Endothelial cell of umbilical vein (primary cell): Measurements from ENCODE around the gene UVSSA. TPM values are rescaled to one million over a fixed set of nuclear protein-coding genes. Genes with fewer than 3 reads are reported as not detected.
"Not testable (repeated sequence)": the region's sequence is repeated elsewhere in the genome, so short reads cannot be mapped to it uniquely, and the experiment has no call there.

Experiments used
- BruUV-seq: library from RNA; stranded (reverse); fragments of 400-500 nt; replicated peaks from 2 replicates; lab custom pipeline; 2021; lab: Mats Ljungman, UMichigan
- CTCF ChIA-PET: fragments of 300-600, 350-600 bp; sonication (Branson Sonifier 250); formaldehyde crosslinking; loops from one replicate; lab custom pipeline; 2021; ENCODE audit warnings: antibody characterized with exemption, inconsistent platforms; lab: Charles Lee
- POLR2A ChIA-PET: fragments of 300-600, 350-600 bp; sonication (Branson Sonifier 250); formaldehyde crosslinking; loops from one replicate; lab custom pipeline; 2021; ENCODE audit warnings: antibody characterized with exemption, inconsistent platforms; lab: Charles Lee
- DNase-seq: peaks from one replicate; pipeline ENCODE4 v3.0.0-alpha.2; 2011; ENCODE audit warnings: low read depth, low spot score
- FAIRE-seq: peaks from 2 replicates; lab custom pipeline; 2011; peaks lifted over from hg19 to GRCh38; lab: Jason Lieb, UNC
- H2AFZ ChIP-seq: 2 replicates; pipeline ENCODE4 v1.6.0; 2012; ENCODE audit warnings: low read depth, low read length, control low read depth, inconsistent platforms
- H3K27ac ChIP-seq: 2 replicates; pipeline ENCODE4 v1.5.1; 2011; ENCODE audit warnings: low read depth, mild to moderate bottlenecking, control low read depth, low read length, moderate library complexity; ENCODE audit not compliant: insufficient read depth
- H3K27me3 ChIP-seq, 2 experiments: 2 replicates each; pipeline versions ENCODE4 v1.6.0 to v1.6.1; 2011; ENCODE audit warnings: low read length in 2 of 2, mixed read lengths in 1 of 2; ENCODE audit not compliant: control insufficient read depth in 2 of 2, insufficient read depth in 2 of 2
- H3K36me3 ChIP-seq, 2 experiments: 2 replicates in 1 of 2; 3 replicates in 1 of 2; pipeline ENCODE4 v1.5.1; 2011; ENCODE audit warnings: low read length in 2 of 2, mild to moderate bottlenecking in 1 of 2, moderate library complexity in 1 of 2; ENCODE audit not compliant: control insufficient read depth in 2 of 2, insufficient read depth in 2 of 2; ENCODE audit errors: extremely low read depth in 1 of 2
- H3K4me1 ChIP-seq: 3 replicates; pipeline ENCODE4 v1.5.1; 2011; ENCODE audit warnings: mild to moderate bottlenecking, low read length; ENCODE audit not compliant: control insufficient read depth, insufficient read depth; ENCODE audit errors: extremely low read depth
- H3K4me2 ChIP-seq: 2 replicates; pipeline ENCODE4 v1.6.1; 2011; ENCODE audit warnings: low read length, control low read depth, mixed read lengths; ENCODE audit not compliant: insufficient read depth
- H3K4me3 ChIP-seq, 3 experiments: fragments of 200-600 bp in 1 of 3; sonication (generic), shearing (Covaris generic) in 1 of 3; replicated peaks in 1 of 3; 2 replicates each; pipeline ENCODE4 v1.5.1; 2011 to 2016; ENCODE audit warnings: control low read depth in 3 of 3, low read length in 3 of 3, mild to moderate bottlenecking in 2 of 3, inconsistent platforms in 1 of 3, low read depth in 1 of 3, moderate library complexity in 1 of 3; ENCODE audit not compliant: insufficient read depth in 1 of 3
- H3K79me2 ChIP-seq: 2 replicates; pipeline ENCODE4 v1.6.0; 2012; ENCODE audit warnings: low read length, inconsistent platforms; ENCODE audit not compliant: control insufficient read depth, insufficient read depth
- H3K9ac ChIP-seq: replicated peaks from 2 replicates; pipeline ENCODE3; 2011; ENCODE audit warnings: low read length, control low read depth; ENCODE audit not compliant: insufficient read depth; ENCODE audit errors: extremely low read depth
- H3K9me1 ChIP-seq: replicated peaks from 3 replicates; pipeline ENCODE4 v1.6.0; 2011; ENCODE audit warnings: mild to moderate bottlenecking, low read length; ENCODE audit not compliant: control insufficient read depth, insufficient read depth; ENCODE audit errors: extremely low read depth
- H3K9me3 ChIP-seq: replicated peaks from 2 replicates; pipeline ENCODE4 v1.5.1; 2012; ENCODE audit warnings: low read length, inconsistent platforms; ENCODE audit not compliant: control insufficient read depth, insufficient read depth
- H4K20me1 ChIP-seq: replicated peaks from 2 replicates; pipeline ENCODE3; 2011; ENCODE audit warnings: mild to moderate bottlenecking, low read length; ENCODE audit not compliant: control insufficient read depth, insufficient read depth; ENCODE audit errors: extremely low read depth
- EZH2 ChIP-seq: IDR thresholded peaks from 2 replicates; pipeline ENCODE4 v1.6.1; 2012; ENCODE audit warnings: borderline replicate concordance, low read depth, mild to moderate bottlenecking, moderate library complexity, low read length, inconsistent platforms; ENCODE audit not compliant: severe bottlenecking
- FOS ChIP-seq: IDR thresholded peaks from 2 replicates; pipeline ENCODE4 v1.6.1; 2011; ENCODE audit warnings: mild to moderate bottlenecking, low read length, moderate library complexity, borderline replicate concordance; ENCODE audit not compliant: insufficient read depth
- GATA2 ChIP-seq: IDR thresholded peaks from 2 replicates; pipeline ENCODE4 v1.7.0; 2011; ENCODE audit warnings: low read depth, mild to moderate bottlenecking, moderate library complexity, mixed read lengths, low read length; ENCODE audit not compliant: insufficient read length, insufficient read depth
- JUN ChIP-seq: IDR thresholded peaks from 2 replicates; pipeline ENCODE4 v1.6.1; 2011; ENCODE audit warnings: borderline replicate concordance, low read depth; ENCODE audit not compliant: insufficient read length, insufficient read depth
- MYC ChIP-seq: IDR thresholded peaks from one replicate; pipeline ENCODE4 v1.6.1; 2011; ENCODE audit warnings: mild to moderate bottlenecking, low read depth, low read length
- POLR2A ChIP-seq: IDR thresholded peaks from 2 replicates; pipeline ENCODE4 v1.6.1; 2012; ENCODE audit warnings: low read depth, mild to moderate bottlenecking, control low read depth, low read length
- POLR2AphosphoS5 ChIP-seq: IDR thresholded peaks from 2 replicates; pipeline ENCODE4 v1.6.1; 2012; ENCODE audit warnings: low read depth, mild to moderate bottlenecking, control low read depth, low read length, moderate library complexity; ENCODE audit not compliant: insufficient read depth
- dilution Hi-C: fragments of 300-500 bp; cut with MboI; formaldehyde crosslinking; loops from one replicate; pipeline ENCODE4 v1.15.0; 2019; ENCODE audit warnings: low sequenced_read_pairs; ENCODE audit not compliant: extremely low pct_ligation_motif_present
- intact Hi-C: fragments of 100-400 bp; cut with micrococcal nuclease; formaldehyde crosslinking; loops from one replicate; pipeline ENCODE4 v1.10.0; 2022
- polyA plus RNA-seq, 4 experiments: library from polyadenylated mRNA; depleted of rRNA in 3 of 4; stranded (reverse) in 3 of 4; unstranded in 1 of 4; fragments of >200 nt; gene quantifications; 2 replicates each; pipeline versions ENCODE4 v1.2.1 to v1.2.3, GENCODE V29; 2011 to 2012; ENCODE audit warnings: missing spikeins in 1 of 4
- total RNA-seq: library from RNA; stranded (reverse); gene quantifications from 2 replicates; pipeline ENCODE4 v1.2.3, GENCODE V29; 2021
- TF ChIP-seq, protein P1 (sequence below): IDR thresholded peaks from 2 replicates; pipeline ENCODE4 v1.6.1; 2011; ENCODE audit not compliant: insufficient read depth, insufficient read length
- TF ChIP-seq, protein P2 (sequence below), 2 donors: IDR thresholded peaks; 1 replicate in 1 of 2; 2 replicates in 1 of 2; pipeline ENCODE4 v1.5.1; 2011; ENCODE audit warnings: low read length in 2 of 2, mild to moderate bottlenecking in 2 of 2, moderate library complexity in 2 of 2, control low read depth in 1 of 2, inconsistent platforms in 1 of 2, low read depth in 1 of 2; ENCODE audit not compliant: insufficient read depth in 1 of 2; ENCODE audit errors: extremely low read depth in 1 of 2

UVSSA gene
- total and polyA plus RNA-seq, 2 donors (not counting 3 experiments of a cell fraction or from before 2014, with no cell fraction given): 7.1 to 14.9 TPM

- Histone ChIP-seq H2AFZ (no peak overlapping the region), H3K9me3 (no peaks in the 10 kb centered on the region), H3K9me1 (no peaks in the 10 kb centered on the region), H3K27ac (no peak overlapping the region), H4K20me1 (no peaks in the 10 kb centered on the region), H3K9ac (no peak overlapping the region), H3K4me3 (no peak overlapping the region), H3K27me3 (no peaks in the 10 kb centered on the region), H3K4me1 (peaks cover under 1% of the 10 kb centered on the region), H3K36me3 (peaks cover 6 to 36% of the 10 kb centered on the region in 2 experiments), H3K4me2 (no peak overlapping the region), H3K79me2 (no peaks in the 10 kb centered on the region)
- no TSS peak for BruUV-seq
- intact Hi-C loops: no loop called here
- dilution Hi-C loops: no loop called here
- DNase-seq: no peak
- ChIA-PET CTCF (no interaction called here), POLR2A (no interaction called here)
- FAIRE-seq: no peak
- TF ChIP-seq GATA2 (no peak), JUN (no peak), POLR2A (no peak), FOS (no peak), MYC (no peak), EZH2 (no peak), POLR2AphosphoS5 (no peak)
- TF ChIP-seq, protein P1, sequence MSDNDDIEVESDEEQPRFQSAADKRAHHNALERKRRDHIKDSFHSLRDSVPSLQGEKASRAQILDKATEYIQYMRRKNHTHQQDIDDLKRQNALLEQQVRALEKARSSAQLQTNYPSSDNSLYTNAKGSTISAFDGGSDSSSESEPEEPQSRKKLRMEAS: no peak
- TF ChIP-seq, protein P2, sequence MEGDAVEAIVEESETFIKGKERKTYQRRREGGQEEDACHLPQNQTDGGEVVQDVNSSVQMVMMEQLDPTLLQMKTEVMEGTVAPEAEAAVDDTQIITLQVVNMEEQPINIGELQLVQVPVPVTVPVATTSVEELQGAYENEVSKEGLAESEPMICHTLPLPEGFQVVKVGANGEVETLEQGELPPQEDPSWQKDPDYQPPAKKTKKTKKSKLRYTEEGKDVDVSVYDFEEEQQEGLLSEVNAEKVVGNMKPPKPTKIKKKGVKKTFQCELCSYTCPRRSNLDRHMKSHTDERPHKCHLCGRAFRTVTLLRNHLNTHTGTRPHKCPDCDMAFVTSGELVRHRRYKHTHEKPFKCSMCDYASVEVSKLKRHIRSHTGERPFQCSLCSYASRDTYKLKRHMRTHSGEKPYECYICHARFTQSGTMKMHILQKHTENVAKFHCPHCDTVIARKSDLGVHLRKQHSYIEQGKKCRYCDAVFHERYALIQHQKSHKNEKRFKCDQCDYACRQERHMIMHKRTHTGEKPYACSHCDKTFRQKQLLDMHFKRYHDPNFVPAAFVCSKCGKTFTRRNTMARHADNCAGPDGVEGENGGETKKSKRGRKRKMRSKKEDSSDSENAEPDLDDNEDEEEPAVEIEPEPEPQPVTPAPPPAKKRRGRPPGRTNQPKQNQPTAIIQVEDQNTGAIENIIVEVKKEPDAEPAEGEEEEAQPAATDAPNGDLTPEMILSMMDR (IDR thresholded peaks at IDR 0.05; ENCODE audit: extremely low read depth in 1 of 2, insufficient read depth in 1 of 2, low read depth in 1 of 2, low read length in 2 of 2): no peak
Measured at GRCh38 chr4:1323635-1324442, 23.2 kb upstream of the UVSSA start.

DNA sequence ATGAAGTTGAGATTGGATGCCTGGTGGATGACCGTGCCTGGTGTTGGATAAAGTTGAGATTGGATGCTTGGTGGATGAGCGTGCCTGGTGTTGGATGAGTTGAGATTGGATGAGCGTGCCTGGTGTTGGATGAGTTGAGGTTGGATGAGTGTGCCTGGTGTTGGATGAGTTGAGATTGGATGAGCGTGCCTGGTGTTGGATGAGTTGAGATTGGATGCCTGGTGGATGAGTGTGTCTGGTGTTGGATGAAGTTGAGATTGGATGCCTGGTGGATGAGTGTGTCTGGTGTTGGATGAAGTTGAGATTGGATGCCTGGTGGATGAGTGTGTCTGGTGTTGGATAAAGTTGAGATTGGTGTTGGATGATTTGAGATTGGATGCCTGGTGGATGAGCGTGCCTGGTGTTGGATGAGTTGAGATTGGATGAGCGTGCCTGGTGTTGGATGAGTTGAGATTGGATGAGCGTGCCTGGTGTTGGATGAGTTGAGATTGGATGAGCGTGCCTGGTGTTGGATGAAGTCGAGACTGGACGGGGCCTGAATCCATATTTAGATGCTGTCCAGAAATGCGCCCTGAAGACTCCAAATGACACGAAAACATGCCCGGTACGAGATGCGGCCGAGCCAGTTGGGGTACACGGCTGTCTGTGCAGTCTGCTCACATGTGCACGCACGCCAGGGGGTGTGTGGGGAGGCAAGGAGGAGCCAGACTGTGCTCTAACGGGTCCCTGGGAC lies 22.4 kb upstream of the UVSSA start:
- H3K27ac ChIP-seq, BruUV-seq, H4K20me1 ChIP-seq, dilution Hi-C loops, H3K9ac ChIP-seq, H3K4me1 ChIP-seq, H3K4me3 ChIP-seq, CTCF ChIA-PET, H3K9me1 ChIP-seq, intact Hi-C loops, H3K79me2 ChIP-seq, DNase-seq, FAIRE-seq, H3K4me2 ChIP-seq, H3K27me3 ChIP-seq, H3K9me3 ChIP-seq, H2AFZ ChIP-seq, POLR2A ChIA-PET: not testable (repeated sequence)
- H3K36me3 ChIP-seq: peaks cover 6 to 36% of the 10 kb centered on the region in 2 experiments
